Stimulated activated CD8-positive, alpha-beta memory T cell treated with anti-CD3 and anti-CD28 coated beads, Interleukin-4, amount 100 ng/mL, for 24 hours (primary cell): ENCODE data around the gene BCAS4.

ENCODE experiments used
- DNase-seq: peaks from one replicate; pipeline ENCODE4 v3.0.0-alpha.2; 2020; ENCODE audit warnings: low read depth

BCAS4 gene

DNA sequence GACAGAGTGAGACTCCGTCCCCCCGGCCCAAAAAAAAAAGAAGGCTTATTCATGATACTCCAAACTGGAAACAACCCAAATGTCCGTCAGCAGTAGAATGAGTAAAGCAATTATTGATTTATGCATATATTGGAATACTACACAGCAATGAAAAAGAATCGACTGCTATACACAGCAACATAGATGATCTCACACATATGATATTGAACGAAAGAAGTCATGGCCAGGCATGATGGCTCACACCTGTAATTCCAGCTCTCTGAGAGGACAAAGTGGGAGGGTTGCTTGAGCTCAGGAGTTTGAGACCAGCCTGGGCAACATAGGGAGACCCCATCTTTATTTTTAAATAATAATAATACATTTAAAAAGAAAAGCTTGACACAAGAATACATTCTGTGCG, 28.5 kb downstream of the BCAS4 start:
- no peak for DNase-seq

DNA sequence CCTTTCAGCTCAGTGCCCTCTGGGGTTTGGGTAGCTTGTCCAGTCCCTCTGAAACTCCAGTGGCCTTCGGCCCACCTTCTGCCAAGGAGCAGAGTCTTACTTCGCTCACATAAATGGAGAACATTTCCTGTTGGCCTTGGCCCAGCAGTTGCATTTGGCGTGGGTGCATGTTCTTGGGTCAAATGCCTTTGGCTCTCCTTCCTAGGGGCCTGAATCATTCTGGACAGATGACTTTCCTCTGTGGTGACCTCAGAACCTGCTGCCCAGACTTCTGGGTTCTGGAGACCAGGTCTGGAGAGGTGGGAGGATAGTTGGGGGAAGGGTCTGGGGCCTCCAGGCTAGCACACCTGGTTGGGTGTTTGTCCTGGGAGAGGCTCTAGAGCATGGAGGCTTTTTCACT, 29.3 kb downstream of the BCAS4 start:
- DNase-seq: no peak

DNA sequence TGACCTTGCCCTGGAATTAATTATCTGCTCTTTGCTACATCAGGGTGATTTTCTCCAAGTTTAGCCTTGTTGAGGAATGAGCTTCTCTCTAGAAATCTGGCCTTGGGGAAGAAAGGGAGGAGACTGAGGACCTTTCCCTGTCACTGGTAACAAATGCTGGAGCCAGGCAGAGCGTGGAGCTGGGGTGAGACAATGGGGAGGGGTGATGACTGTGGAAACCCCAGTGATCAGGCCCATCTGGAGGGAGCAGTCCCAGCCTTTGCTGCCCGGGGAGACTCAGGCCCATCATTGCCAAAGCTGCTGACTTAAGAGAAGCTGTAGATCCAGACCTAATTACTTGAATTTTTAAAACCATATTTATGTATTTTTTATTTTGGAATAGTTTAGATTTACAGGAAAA, 31.3 kb downstream of the BCAS4 start:
- DNase-seq: no peak

DNA sequence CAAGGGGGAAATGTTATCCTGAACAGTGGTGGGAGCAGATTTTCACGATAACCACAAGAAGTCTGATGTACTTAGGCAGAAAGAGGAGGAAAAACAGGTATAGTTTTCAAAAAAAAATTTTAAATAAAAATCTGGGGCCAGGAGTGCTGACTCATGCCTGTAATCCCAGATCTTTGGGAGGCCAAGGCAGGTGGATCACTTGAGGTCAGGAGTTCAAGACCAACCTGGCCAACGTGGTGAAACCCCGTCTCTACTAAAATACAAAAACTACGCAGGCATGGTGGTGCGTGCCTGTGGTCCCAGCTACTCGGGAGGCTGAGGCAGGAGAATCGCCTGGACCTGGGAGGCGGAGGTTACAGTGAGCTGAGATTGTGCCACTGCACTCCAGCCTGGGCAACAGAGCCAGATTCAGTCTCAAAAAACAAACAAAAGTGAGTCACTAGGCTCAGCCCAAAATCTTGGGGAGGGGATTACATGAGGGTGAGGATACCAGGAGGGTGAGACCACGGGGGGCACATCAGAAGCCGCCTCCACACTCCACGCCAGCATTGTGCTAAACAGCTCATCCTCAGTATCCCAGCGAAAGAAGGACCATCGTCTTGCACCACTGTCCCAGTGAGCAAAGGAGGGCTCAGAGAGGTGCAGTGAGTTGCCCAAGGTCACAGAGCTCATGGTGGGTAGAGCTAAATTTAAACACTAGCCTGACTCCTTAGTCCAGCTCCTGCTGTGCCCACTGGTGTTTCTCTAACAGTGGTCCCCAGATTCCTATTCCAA, 33.7 kb downstream of the BCAS4 start:
- DNase-seq: no peak

DNA sequence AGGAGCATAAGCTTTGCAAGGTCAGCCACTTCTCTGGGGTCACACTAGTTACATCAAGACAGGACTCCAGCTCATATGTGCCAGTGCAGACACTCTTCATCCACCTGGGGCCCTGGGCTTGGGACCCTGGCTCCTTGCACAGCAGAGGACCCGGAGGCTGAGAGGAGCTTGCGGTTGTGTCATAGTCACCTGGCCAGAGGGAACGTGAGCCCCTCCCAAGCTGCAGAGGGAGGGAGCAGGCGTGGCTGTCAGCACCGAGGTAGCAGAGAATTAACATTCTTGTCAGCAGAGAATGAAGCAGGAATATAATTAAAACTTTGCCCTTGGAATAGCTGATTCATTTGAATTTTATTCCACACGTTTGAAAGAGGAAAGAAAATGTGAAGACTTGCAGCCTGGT, 36.8 kb downstream of the BCAS4 start:
- no peak for DNase-seq

DNA sequence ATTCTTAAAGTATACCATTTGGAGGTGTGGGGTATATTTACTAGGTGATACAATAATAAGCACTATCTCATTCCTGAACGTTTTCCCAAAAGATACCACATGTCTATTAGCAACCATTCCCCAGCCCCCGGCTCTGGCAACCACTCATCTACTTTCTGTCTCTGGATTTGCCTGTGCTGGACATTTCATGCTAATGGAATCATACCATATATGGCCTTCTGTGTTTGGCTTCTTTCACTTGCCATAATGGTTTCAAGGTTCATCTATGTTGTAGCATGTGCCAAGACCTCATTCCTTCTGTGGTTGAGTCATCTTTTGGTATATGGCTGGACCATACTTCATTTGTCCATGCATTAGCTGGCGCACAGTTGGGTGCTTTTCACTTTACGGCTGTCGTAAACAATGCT, 39.7 kb downstream of the BCAS4 start:
- DNase-seq: no peak

DNA sequence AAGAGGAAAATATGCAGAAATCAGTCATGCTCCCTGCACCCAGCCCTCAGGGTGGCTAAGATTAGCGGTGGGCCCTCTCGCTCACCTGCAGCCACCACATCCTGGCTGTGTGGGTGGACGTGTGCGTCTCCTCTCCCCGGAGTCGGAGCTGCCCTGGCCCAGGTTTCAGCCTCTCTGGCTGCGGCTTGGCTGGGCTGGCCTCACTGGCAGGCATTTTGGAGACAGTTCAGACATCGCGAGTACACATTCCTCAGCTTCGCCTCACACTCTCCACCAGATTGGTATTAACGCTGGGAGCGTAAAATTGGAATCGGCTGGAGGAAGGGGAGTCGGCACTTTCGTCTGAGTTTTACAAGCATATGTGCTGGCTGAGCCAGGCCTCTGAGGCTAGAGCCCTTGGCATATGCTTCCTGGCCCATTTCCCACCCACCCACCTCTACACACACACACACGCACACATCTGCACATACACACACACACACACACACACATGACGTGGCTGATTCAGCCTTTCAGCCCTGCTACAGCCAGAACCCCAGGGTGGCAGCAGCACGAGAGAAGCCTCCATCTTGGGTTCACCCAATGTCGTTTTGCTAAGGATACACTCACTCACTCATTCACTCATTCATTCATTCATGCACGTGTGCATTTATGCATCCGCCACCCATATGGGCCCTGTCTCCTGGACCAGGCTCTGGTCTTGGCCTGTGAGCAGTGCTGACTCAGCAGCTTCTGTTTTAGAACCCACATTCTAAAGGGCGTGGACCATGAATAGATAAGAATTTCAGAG, 42.9 kb downstream of the BCAS4 start:
- no peak for DNase-seq

DNA sequence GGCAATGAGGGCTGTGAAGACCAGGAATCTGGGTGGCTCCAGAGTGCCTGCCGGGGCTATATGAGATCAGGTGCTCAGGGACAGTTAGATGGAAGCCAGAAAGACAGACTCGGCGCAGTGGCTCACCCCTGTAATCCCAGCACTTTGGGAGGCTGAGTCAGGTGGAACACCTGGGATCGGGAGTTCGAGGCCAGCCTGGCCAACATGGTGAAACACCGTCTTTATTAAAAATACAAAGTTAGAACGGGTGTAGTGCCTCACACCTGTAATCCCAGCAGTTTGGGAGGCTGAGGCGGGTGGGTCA, 43.4 kb downstream of the BCAS4 start:
- no peak for DNase-seq

DNA sequence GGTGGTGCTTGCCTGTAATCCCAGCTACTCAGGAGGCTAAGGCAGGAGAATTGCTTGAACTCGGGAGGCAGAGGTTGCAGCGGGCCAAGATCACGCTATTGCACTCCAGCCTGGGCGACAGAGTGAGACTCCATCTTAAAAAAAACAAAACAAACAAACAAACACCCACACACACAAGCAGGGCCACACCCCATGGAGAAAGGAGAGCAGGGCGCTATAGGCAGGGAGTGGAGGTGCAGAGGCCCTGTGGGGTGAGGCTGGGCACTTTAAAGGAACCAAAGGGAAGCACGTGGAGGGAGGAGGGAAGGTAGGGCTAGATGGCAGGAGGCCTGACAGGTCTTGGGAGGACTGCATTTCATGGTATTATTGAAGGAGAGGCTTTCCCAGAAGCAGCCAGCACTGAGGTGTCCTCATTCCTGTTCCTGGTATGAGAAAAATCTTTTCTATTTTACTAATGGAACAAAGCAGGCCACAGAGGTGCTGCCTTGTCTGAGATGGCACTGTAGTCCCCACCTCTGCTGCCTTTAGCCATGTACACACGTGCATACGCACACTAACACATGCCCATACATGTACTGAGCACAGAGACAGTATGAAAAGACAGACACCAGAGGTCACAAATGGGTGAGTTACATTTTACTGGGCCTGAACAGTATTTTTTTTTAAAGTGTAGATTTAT, 44.0 kb downstream of the BCAS4 start:
- no peak for DNase-seq

DNA sequence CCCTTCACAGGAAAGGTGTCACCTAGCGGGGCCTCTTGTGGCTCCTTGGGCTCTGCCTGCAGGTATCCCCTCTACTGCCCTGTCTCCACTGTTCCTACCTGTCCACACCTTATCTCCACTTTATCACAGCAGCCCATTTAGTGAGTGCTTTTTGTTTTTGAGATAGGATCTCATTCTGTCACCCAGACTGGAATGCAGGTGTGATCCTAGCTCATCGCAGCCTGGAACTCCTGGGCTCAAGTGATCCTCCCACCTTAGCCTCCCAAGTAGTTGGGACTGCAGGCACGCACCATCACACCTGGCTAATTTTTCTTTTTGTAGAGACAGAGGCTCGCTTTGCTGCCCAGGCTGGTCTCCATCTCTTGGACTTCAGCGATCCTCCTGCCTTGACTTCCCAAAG, 48.0 kb downstream of the BCAS4 start:
- no peak for DNase-seq

DNA sequence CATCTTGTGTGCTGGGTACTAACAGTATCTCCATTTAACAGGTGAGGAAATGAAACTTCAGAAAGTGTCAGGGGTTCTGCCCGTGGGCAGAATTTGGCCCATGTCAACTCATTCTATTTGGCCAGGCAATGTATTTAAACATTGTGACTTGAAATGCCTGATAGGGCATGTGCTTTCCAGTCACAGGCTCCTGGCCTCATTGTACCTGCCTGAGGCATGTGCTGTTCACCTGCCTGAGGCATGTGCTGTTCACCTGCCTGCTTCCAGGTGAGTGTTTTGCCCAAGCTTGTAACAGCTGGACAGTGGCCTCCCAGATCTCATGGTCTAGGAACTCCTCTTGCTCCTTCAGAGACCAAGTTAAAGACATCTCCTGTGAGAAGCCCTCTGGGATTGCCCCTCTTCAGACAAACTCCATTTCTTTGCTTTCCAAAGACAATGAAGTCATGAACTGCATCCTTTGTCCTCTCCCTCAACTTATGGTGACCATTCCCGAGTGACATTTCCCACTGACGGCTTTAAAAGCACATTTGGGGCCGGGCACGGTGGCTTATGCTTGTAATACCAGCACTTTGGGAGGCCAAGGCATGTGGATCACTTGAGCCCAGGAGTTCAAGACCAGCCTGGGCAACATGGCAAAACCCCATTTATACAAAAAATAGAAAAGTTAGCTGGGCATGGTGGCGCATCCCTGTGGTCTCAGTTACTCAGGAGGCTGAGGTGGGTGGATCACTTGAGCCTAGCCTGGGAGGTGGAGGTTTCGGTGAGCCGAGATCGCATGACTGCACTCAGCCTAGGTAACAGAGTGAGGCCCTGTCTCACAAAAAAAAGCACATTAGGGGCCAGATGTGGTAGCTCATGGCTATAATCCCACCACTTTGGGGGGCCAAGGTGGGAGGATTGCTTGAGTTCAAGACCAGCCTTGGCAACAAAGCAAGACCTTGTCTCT, 48.7 kb downstream of the BCAS4 start:
- DNase-seq: no peak

DNA sequence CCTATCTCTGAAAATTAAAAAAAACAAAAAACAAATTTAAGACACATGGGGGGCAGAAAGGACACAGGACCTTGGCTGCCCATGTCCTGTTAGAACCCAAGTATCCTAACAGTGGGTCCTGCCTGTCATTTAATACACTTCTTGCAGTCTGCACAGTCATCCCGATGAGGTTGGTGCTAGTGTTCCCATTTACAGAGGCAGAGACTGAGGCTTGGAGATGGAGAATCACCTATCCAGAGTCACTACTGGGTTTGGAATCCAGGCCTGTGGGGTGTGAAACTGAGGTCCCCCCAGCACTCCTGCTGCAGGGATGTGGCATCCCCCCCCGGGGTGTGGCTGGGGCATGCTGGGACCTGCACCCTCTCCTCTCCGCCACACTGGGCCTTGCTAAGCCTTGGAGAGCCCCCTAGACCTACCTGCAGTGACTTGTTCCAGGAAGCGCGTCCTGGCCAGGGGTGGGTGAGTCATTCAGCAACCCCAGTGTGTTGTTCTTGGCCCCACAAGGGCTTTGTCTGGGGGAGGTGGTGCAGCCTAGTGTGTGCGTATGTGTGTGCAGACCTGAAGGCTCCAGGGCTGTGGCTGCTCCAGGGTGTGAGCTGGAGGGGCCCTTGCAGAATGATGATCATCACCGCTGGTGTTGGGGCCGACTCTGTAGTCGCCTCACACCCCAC, 49.7 kb downstream of the BCAS4 start:
- peak; percentile 51 for DNase-seq

DNA sequence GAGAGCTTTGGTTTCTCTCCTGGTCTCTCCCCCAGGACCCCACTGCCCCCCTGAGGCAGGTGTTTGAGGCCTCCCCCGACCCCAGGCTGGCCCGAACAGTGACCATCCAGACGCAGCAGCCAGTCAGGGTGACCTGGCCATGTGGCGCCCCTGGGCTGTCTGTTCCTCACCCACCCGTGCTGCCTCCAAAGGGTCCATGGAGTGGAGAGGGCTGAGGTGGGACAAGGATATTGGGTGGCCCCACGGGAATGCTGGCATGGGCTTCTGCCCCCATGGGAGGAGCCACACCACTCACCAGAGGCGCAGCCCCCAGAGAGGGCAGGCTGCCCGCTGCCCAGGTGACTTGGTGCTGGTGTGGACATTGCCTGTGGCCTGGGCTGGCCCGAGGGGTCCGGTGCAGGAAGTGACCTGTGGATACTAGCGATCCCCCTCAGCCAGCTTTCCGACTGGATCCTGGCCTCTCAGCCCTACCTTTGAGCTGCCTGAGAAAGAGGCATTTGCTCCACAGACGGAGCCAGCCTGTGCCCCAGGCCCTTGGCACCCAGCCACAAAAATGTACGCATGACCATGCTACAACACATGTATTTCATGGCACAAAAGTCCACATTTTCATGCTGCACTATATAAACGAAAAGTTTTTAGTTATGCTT, 50.8 kb downstream of the BCAS4 start:
- DNase-seq: no peak

DNA sequence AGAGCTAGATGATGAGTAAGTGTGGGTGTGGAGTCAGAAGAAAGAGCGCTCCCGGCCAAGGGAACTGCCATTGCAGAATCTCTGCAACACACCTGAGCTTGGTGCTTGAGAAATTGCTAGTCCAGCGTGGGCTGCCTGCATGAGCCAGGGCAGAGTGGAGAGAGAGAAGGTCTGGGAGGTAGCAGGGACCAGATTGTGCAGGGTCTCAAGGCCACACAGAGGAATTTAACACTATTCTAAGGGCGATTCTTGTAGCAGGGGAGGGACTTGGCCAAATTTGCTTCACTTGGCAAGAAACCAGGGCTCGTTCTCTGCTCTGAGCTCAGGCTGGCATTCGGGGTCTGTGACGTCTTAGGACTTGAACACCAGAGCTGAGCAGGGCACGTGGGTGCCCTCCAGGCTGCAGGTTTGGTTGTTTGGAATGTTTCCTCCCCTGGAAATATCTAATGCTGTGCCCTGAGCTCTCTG, 53.5 kb downstream of the BCAS4 start:
- DNase-seq: no peak

DNA sequence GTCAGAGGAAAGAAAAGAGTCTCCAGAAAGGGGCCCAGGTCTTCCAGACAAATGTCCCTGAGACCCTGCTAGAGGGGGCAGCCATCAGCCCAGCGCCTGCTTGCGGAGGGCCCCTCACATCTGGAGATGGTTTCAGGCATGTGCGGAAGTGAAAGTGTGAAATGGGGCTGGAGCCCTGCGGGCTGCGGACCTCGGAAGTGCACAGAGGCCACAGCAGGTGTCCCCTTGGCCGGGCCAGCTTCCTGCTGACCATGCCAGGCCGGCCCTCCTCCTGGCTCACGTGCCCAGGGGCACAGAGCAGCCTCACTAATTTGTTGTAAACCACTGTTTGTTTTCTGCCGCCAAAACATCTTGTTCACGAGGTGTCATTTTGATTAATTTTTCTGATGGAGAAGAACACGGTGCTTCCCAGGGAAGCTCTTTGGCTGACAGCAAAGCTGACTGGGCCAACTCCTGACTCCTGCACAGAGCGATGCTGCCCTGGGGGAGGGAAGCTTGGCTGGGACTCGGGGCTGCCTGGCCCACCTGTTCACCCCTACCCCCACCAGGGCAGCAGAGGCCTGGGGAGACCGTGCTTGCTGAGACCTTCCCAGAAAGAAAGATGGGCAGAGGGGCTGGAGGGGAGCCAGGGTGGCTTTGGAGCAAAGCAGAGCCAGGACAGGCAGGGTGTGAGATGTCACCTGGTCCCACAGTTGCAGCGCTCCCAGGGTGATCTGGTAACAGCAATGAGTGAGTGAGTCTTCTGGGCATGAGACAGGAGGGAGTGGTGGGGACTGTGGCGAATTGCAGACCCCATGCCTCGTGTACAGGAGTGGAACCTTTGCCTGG, 54.2 kb downstream of the BCAS4 start:
- no peak for DNase-seq

DNA sequence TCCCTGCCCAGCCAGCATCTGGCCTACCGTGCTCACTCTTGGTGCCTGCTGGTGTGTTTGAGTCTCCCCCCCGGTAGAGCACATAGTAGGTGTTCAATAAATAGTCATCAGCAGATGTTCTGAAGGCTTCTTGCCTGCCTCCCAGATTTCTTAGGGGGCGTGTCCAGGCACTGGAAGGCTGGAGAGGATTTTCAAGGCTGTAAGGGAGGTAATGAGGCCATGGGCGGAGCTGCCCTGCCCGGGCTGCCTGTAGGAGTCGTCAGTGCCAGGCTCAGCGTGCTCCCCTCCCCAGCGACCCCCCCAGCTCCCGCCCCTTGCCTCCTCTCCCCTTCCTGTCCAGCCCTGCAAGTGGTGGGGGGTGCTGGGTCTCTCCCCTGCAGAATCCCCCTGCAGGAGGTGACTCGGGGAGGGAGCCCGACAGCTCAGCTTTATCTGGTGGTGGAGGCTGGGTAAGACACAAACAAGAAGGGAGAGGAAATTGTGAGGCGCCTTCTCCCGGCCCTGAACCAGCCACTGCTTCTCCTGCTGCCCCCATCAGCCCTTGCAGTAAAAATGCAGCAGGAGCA, 55.9 kb downstream of the BCAS4 start:
- no peak for DNase-seq

DNA sequence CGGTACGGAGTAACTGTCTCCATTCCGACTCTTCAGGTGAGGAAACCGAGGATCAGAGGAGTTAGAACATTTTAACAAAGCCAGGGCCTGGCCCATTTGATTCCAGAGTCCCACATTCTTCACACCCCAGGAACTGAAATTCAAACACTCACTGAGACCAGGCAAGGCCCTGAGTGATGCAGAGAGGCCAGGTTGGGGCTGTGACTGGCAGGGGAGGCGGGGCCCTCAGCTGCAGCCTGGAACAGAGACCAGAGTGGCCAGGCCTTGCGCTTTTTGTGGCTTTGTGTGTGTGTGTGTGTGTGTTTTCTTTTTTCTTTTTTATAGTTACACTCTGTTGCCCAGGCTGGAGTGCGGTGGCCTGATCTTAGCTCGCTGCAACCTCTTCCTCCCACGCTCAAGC, 57.2 kb downstream of the BCAS4 start:
- no peak for DNase-seq

DNA sequence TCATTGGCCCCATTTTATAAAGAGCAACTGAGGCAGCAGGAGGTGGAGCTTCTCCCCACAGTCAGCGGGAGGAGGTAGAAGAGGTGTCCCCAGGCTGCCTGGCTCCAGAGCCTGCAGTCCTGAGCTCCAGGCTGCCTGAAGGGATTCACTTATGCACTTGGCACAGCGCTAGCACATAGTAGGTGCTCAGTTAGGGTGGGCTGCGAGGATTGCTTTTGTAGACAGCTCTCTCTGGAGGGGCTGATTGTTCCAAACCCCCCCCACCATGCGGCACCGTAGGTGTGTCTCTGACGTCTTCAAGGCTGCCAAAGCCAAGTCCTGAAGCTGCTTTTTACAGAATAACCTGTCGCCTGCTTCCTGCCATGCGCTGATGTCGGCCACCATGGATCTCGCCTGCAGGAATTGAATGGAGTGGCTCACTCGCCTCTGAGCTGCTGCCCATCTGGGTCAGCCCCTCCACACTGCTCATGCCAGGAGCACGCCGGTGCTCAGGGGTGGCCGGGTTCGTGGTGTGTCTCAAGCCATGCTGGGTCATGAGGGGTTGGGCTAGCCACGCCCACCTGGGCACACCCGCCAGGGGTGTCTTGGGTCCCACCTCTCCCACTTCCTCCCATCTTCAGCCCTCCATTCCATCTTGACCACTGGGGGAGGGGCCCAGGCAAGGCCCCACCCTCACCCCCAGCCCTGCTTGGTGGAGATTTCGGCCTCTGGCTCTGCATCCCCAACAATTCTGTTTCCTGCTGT, 59.8 kb downstream of the BCAS4 start:
- no peak for DNase-seq
